ENCODE results near the gene CELF1.
A peak's percentile ranks its signal among the peaks of the same experiment; 100 is the strongest.
"Not testable (repeated sequence)": the region's sequence is repeated elsewhere in the genome, so short reads cannot be mapped to it uniquely, and the experiment has no call there.

GRCh38 chr11:47454258-47454671 is 98.7 kb downstream of the CELF1 start:
- TF ChIP-seq CTCF (conservative IDR thresholded peaks at IDR 0.05): peak; percentile 87
- not testable (repeated sequence) for TF ChIP-seq ZFX (IDR thresholded peaks at IDR 0.05)

All from C4-2B (cell line).